GM12878 (cell line): ENCODE results near the gene ECSIT. TPM values are rescaled to one million over a fixed set of nuclear protein-coding genes. Genes with fewer than 3 reads are reported as not detected.

Experiments
- ATAC-seq: fragments of 200-7000 bp; cut with Tn5 transposase; 3 replicates; pipeline ENCODE4 v1.9.1; 2020; ENCODE audit warnings: mild to moderate bottlenecking, moderate library complexity
- BruUV-seq: library from RNA; stranded (reverse); fragments of 400-500 nt; replicated peaks from 2 replicates; lab custom pipeline; 2021; lab: Mats Ljungman, UMichigan
- CTCF ChIA-PET: fragments of 300-600 bp; sonication (Branson Sonifier 250); formaldehyde crosslinking; extraction: SDS; loops from one replicate; lab custom pipeline; 2021; ENCODE audit warnings: inconsistent platforms; lab: Yijun Ruan, JAX
- POLR2A ChIA-PET: fragments of 350-600 bp; formaldehyde crosslinking; extraction: SDS; loops from one replicate; lab custom pipeline; 2021; ENCODE audit warnings: inconsistent platforms; lab: Charles Lee
- RAD21 ChIA-PET: fragments of 300-600 bp; sonication (Branson Sonifier 250); formaldehyde crosslinking; loops from one replicate; lab custom pipeline; 2023; ENCODE audit warnings: antibody characterized with exemption; ENCODE audit not compliant: unreplicated experiment; lab: Charles Lee
- SMC1A ChIA-PET: fragments of 300-600 bp; sonication (Branson Sonifier 250); formaldehyde crosslinking; loops from one replicate; lab custom pipeline; 2023; ENCODE audit not compliant: unreplicated experiment, uncharacterized antibody; lab: Charles Lee
- DNase-seq: peaks from one replicate; pipeline ENCODE4 v3.0.0-alpha.2; 2011; ENCODE audit warnings: low read depth, low spot score
- FAIRE-seq: peaks from 3 replicates; lab custom pipeline; 2011; peaks lifted over from hg19 to GRCh38; lab: Jason Lieb, UNC
- H2AFZ ChIP-seq: 2 replicates; pipeline ENCODE4 v1.6.0; 2011; ENCODE audit warnings: low read depth, low read length, control low read depth; ENCODE audit not compliant: control insufficient read depth
- H3K27ac ChIP-seq: 2 replicates; pipeline ENCODE4 v1.5.1; 2011; ENCODE audit warnings: control low read depth; ENCODE audit not compliant: control insufficient read depth, insufficient read depth
- H3K27me3 ChIP-seq, 2 experiments: replicated peaks in 1 of 2; 2 replicates each; pipeline versions ENCODE4 v1.6.0 to v1.6.1; 2011; ENCODE audit warnings: low read length in 1 of 2; ENCODE audit not compliant: control insufficient read depth in 2 of 2, insufficient read depth in 2 of 2
- H3K36me3 ChIP-seq, 2 experiments: 2 replicates each; pipeline ENCODE4 v1.5.1; 2011; ENCODE audit warnings: low read length in 1 of 2; ENCODE audit not compliant: control insufficient read depth in 2 of 2, insufficient read depth in 2 of 2
- H3K4me1 ChIP-seq: 2 replicates; pipeline ENCODE4 v1.6.1; 2011; ENCODE audit warnings: mild to moderate bottlenecking, low read length, moderate library complexity, mixed read lengths; ENCODE audit not compliant: control insufficient read depth, insufficient read depth
- H3K4me2 ChIP-seq: 2 replicates; pipeline ENCODE4 v1.6.0; 2011; ENCODE audit warnings: control low read depth; ENCODE audit not compliant: control insufficient read depth, insufficient read depth
- H3K4me3 ChIP-seq: fragments of 200-600 bp; sonication (generic); 2 replicates; pipeline ENCODE4 v1.5.1; 2016
- H3K79me2 ChIP-seq: 2 replicates; pipeline ENCODE4 v1.6.0; 2011; ENCODE audit warnings: low read length; ENCODE audit not compliant: control insufficient read depth, insufficient read depth
- H3K9ac ChIP-seq: 2 replicates; pipeline ENCODE4 v1.8.0; 2011; ENCODE audit warnings: low read length, control low read depth, mixed read lengths; ENCODE audit not compliant: control insufficient read depth, insufficient read depth
- H3K9me3 ChIP-seq: replicated peaks from 3 replicates; pipeline ENCODE4 v1.5.1; 2011; ENCODE audit warnings: mild to moderate bottlenecking, low read length; ENCODE audit not compliant: control insufficient read depth, insufficient read depth
- H4K20me1 ChIP-seq: 2 replicates; pipeline ENCODE4 v1.6.0; 2011; ENCODE audit not compliant: control insufficient read depth, insufficient read depth
- DPF2 ChIP-seq: fragments of 450-650 bp; IDR thresholded peaks from 2 replicates; pipeline ENCODE4 v1.6.1; 2017; ENCODE audit warnings: mild to moderate bottlenecking
- EP300 ChIP-seq, 2 experiments: fragments of 150-350 bp in 1 of 2; IDR thresholded peaks; 2 replicates each; pipeline ENCODE4 v1.6.1; 2011 to 2012; ENCODE audit warnings: low read depth in 2 of 2, low read length in 2 of 2, borderline replicate concordance in 1 of 2, improper control_type of control experiment in 1 of 2, inconsistent platforms in 1 of 2; ENCODE audit not compliant: control insufficient read depth in 1 of 2
- FOXK2 ChIP-seq: fragments of 450-650 bp; IDR thresholded peaks from 2 replicates; pipeline ENCODE4 v1.6.1; 2017; ENCODE audit warnings: mild to moderate bottlenecking, moderate library complexity
- FOXM1 ChIP-seq: IDR thresholded peaks from 2 replicates; pipeline ENCODE4 v1.6.1; 2012; ENCODE audit warnings: low read depth, mild to moderate bottlenecking, inconsistent platforms, low read length, moderate library complexity
- KDM1A ChIP-seq: fragments of 200-600 bp; sonication (generic); IDR thresholded peaks from 2 replicates; pipeline ENCODE4 v1.6.1; 2016; ENCODE audit warnings: borderline replicate concordance
- MEF2A ChIP-seq: IDR thresholded peaks from 2 replicates; pipeline ENCODE4 v1.6.1; 2011; ENCODE audit warnings: low read depth, mild to moderate bottlenecking, low read length, moderate library complexity; ENCODE audit not compliant: insufficient read depth
- MTA3 ChIP-seq: IDR thresholded peaks from 2 replicates; pipeline ENCODE4 v1.6.1; 2012; ENCODE audit warnings: low read length, inconsistent platforms, borderline replicate concordance
- NFXL1 ChIP-seq: fragments of 450-650 bp; IDR thresholded peaks from 2 replicates; pipeline ENCODE4 v1.6.1; 2017; ENCODE audit warnings: antibody characterized with exemption, mild to moderate bottlenecking, borderline replicate concordance
- NFYA ChIP-seq: IDR thresholded peaks from 2 replicates; pipeline ENCODE4 v1.6.1; 2011; ENCODE audit warnings: low read depth, mild to moderate bottlenecking, low read length, improper control_type of control experiment, borderline replicate concordance
- PAX5 ChIP-seq: IDR thresholded peaks from 2 replicates; pipeline ENCODE4 v1.6.1; 2011; ENCODE audit warnings: low read depth, low read length, borderline replicate concordance
- POU2F2 ChIP-seq: IDR thresholded peaks from 3 replicates; pipeline ENCODE4 v1.6.1; 2011; ENCODE audit warnings: low read depth, mild to moderate bottlenecking, low read length, borderline replicate concordance
- RAD21 ChIP-seq: IDR thresholded peaks from 2 replicates; pipeline ENCODE4 v1.6.1; 2011; ENCODE audit warnings: mild to moderate bottlenecking, low read depth, low read length, moderate library complexity; ENCODE audit not compliant: insufficient read depth
- SMAD1 ChIP-seq: fragments of 450-650 bp; IDR thresholded peaks from 2 replicates; pipeline ENCODE4 v1.6.1; 2018; ENCODE audit warnings: mild to moderate bottlenecking, low read depth; ENCODE audit not compliant: partially characterized antibody
- SMARCA5 ChIP-seq: fragments of 450-650 bp; IDR thresholded peaks from 2 replicates; pipeline ENCODE4 v1.6.1; 2017; ENCODE audit warnings: mild to moderate bottlenecking
- SREBF2 ChIP-seq: IDR thresholded peaks from 2 replicates; pipeline ENCODE4 v1.6.1; 2012; ENCODE audit warnings: mild to moderate bottlenecking, low read length
- YY1 ChIP-seq: IDR thresholded peaks from 2 replicates; pipeline ENCODE4 v1.6.1; 2011; ENCODE audit warnings: low read depth, mild to moderate bottlenecking, low read length
- WGBS: methylation state at CpG from one replicate; pipeline ENCODE4 v1.1.6; 2016; ENCODE audit warnings: low lambda C conversion rate; ENCODE audit not compliant: insufficient replicate concordance, insufficient coverage; ENCODE audit errors: missing lambda C conversion rate; 5-methylcytosine and 5-hydroxymethylcytosine counted together
- in situ Hi-C: fragments of 300-500 bp; cut with MboI; formaldehyde crosslinking; loops from 9 replicates; pipeline ENCODE4 v1.14.3; 2018; ENCODE audit warnings: mixed read lengths
- intact Hi-C: fragments of 100-400 bp; cut with micrococcal nuclease; formaldehyde crosslinking; loops from one replicate; pipeline ENCODE4 v1.14.2; 2022; ENCODE audit not compliant: unreplicated experiment
- polyA plus RNA-seq, 11 experiments: library from polyadenylated mRNA; depleted of rRNA in 4 of 11; unstranded in 6 of 11; stranded (reverse) in 5 of 11; fragments of >200 nt; fragmentation: Nextera tagmentation in 4 of 11; fragmentation: Illumina TruSeq in 1 of 11; extraction: Ambion mirVana in 4 of 11; extraction: Trizol in 1 of 11; gene quantifications; 1 replicate in 1 of 11; 2 replicates in 10 of 11; pipeline versions ENCODE4 v1.2.1 to v1.2.3, GENCODE V29; 2011 to 2016; ENCODE audit warnings: inconsistent platforms in 2 of 11, missing spikeins in 2 of 11, low read depth in 1 of 11
- total RNA-seq, 4 experiments: library from RNA; depleted of rRNA in 3 of 4; stranded (reverse); fragments of >200 nt in 3 of 4; fragmentation: Illumina TruSeq in 1 of 4; extraction: Trizol in 1 of 4; gene quantifications; 2 replicates each; pipeline versions ENCODE4 v1.2.1 to v1.2.3, GENCODE V29; 2013 to 2021
- TF ChIP-seq, protein P1 (sequence below): fragments of 450-650 bp; formaldehyde crosslinking; IDR thresholded peaks from 2 replicates; pipeline ENCODE4 v1.4.0; 2022; ENCODE audit warnings: mild to moderate bottlenecking, moderate library complexity
- TF ChIP-seq, protein P2 (sequence below): IDR thresholded peaks from 2 replicates; pipeline ENCODE4 v1.6.1; 2012; ENCODE audit warnings: low read depth, low read length, improper control_type of control experiment

The ECSIT gene
- total and polyA plus RNA-seq, 10 of the 15 experiments (the other 5 are each of a cell fraction or from before 2014, with no cell fraction given): 1.0 to 59.6 (median 41.3) TPM

DNA sequence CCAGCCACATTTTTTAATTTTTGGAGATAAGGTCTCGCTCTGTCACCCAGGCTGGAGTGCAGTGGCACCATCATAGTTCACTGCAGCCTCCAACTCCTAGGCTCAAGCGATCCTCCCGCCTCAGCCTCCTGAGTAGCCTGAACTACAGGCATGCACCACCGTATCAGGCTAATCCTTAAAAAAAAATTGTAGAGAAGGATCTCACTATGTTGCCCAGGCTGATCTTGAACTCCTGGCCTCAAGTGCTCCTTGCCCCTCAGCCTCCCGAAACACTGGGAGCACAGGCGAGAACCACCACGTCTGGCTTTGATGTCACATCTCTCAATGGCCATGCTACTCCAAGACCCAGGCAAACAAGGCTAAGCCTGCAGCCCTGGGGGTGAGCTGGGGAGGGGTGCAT, 72.3 kb downstream of the ECSIT start:
- H3K4me3 ChIP-seq: no peak overlapping the region
- H3K9ac ChIP-seq: no peak overlapping the region
- H3K27ac ChIP-seq: no peak overlapping the region
- ChIA-PET RAD21 (no interaction called here), POLR2A (no interaction called here), CTCF (no interaction called here), SMC1A (no interaction called here)
- no peaks in the 10 kb centered on the region for H3K79me2 ChIP-seq
- in situ Hi-C loops (no loop called here), intact Hi-C loops (no loop called here)
- no peaks in the 10 kb centered on the region for H3K36me3 ChIP-seq
- H3K4me1 ChIP-seq: no peaks in the 10 kb centered on the region
- DNase-seq (no peak), FAIRE-seq (no peak), ATAC-seq (no peak)
- H3K27me3 ChIP-seq: no peaks in the 10 kb centered on the region
- H2AFZ ChIP-seq: no peak overlapping the region
- no peak for TF ChIP-seq SMAD1
- no peak for TF ChIP-seq NFYA
- TF ChIP-seq MTA3: no peak
- TF ChIP-seq, protein P1, sequence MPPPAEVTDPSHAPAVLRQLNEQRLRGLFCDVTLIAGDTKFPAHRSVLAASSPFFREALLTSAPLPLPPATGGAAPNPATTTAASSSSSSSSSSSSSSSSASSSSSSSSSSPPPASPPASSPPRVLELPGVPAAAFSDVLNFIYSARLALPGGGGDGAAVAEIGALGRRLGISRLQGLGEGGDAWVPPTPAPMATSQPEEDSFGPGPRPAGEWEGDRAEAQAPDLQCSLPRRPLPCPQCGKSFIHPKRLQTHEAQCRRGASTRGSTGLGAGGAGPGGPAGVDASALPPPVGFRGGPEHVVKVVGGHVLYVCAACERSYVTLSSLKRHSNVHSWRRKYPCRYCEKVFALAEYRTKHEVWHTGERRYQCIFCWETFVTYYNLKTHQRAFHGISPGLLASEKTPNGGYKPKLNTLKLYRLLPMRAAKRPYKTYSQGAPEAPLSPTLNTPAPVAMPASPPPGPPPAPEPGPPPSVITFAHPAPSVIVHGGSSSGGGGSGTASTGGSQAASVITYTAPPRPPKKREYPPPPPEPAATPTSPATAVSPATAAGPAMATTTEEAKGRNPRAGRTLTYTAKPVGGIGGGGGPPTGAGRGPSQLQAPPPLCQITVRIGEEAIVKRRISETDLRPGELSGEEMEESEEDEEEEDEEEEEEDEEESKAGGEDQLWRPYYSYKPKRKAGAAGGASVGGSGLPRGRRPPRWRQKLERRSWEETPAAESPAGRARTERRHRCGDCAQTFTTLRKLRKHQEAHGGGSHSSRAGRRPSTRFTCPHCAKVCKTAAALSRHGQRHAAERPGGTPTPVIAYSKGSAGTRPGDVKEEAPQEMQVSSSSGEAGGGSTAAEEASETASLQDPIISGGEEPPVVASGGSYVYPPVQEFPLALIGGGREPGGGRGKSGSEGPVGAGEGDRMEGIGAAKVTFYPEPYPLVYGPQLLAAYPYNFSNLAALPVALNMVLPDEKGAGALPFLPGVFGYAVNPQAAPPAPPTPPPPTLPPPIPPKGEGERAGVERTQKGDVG: no peak
- no peak for TF ChIP-seq KDM1A
- TF ChIP-seq SREBF2: no peak
- TF ChIP-seq DPF2: no peak
- TF ChIP-seq FOXK2: no peak
- TF ChIP-seq RAD21: no peak
- TF ChIP-seq POU2F2: no peak
- no peak for TF ChIP-seq YY1
- no peak for TF ChIP-seq MEF2A
- no peak for TF ChIP-seq EP300 (IDR thresholded peaks at IDR 0.05; ENCODE audit: borderline replicate concordance in 1 of 2, control insufficient read depth in 1 of 2, low read depth in 2 of 2, low read length in 2 of 2)
- TF ChIP-seq NFXL1: no peak
- TF ChIP-seq PAX5: no peak
- TF ChIP-seq, protein P2, sequence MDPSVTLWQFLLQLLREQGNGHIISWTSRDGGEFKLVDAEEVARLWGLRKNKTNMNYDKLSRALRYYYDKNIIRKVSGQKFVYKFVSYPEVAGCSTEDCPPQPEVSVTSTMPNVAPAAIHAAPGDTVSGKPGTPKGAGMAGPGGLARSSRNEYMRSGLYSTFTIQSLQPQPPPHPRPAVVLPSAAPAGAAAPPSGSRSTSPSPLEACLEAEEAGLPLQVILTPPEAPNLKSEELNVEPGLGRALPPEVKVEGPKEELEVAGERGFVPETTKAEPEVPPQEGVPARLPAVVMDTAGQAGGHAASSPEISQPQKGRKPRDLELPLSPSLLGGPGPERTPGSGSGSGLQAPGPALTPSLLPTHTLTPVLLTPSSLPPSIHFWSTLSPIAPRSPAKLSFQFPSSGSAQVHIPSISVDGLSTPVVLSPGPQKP: no peak
- TF ChIP-seq FOXM1: no peak
- TF ChIP-seq SMARCA5: no peak
- no peak overlapping the region for H3K4me2 ChIP-seq
- no peaks in the 10 kb centered on the region for H3K9me3 ChIP-seq
- WGBS: 77% methylated on average over 7 of the region's 7 CpGs
- no TSS peak for BruUV-seq
- no peaks in the 10 kb centered on the region for H4K20me1 ChIP-seq
